NCI-H748 treated with DMSO at 0.1 percent for 48 hours (cell line): ENCODE measurements around the gene SKIC2.
A peak's percentile ranks its signal among the peaks of the same experiment; 100 is the strongest.

Experiments used
- DNase-seq: peaks from one replicate; lab custom pipeline; 2025; lab: John Stamatoyannopoulos, UW

Gene SKIC2

DNA sequence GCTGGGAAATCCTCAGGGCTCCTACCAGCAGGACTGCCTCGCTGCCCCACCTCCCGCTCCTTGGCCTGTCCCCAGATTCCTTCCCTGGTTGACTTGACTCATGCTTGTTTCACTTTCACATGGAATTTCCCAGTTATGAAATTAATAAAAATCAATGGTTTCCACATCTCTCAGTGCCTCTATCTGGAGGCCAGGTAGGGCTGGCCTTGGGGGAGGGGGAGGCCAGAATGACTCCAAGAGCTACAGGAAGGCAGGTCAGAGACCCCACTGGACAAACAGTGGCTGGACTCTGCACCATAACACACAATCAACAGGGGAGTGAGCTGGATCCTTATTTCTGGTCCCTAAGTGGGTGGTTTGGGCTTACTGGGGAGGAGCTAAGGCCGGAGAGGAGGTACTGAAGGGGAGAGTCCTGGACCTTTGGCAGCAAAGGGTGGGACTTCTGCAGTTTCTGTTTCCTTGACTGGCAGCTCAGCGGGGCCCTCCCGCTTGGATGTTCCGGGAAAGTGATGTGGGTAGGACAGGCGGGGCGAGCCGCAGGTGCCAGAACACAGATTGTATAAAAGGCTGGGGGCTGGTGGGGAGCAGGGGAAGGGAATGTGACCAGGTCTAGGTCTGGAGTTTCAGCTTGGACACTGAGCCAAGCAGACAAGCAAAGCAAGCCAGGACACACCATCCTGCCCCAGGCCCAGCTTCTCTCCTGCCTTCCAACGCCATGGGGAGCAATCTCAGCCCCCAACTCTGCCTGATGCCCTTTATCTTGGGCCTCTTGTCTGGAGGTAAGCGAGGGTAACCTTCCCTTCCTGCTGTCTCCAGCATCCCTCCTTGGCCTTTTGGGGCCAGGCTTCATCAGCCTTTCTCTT lies 13.2 kb upstream of the SKIC2 start, which contains the start of gene CFB:
TSS of gene CFB (plus strand) at position 589 of the 863 bp plus-strand sequence. CDS start at position 716, 127 bp downstream.
- DNase-seq, result no peak

DNA sequence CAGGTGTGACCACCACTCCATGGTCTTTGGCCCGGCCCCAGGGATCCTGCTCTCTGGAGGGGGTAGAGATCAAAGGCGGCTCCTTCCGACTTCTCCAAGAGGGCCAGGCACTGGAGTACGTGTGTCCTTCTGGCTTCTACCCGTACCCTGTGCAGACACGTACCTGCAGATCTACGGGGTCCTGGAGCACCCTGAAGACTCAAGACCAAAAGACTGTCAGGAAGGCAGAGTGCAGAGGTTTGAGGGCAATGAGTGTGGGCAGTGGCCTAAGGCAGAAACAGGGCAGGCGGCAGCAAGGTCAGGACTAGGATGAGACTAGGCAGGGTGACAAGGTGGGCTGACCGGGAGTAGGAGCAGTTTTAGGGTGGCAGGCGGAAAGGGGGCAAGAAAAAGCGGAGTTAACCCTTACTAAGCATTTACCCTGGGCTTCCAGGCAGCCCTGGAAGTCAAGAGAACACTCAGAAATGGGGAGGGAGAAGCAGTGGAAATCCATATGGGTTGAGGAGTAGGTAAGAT lies 12.5 kb upstream of the SKIC2 start:
- DNase-seq, result no peak

GRCh38 chr6:31947070-31947675 lies 11.8 kb upstream of the SKIC2 start:
- no peak for DNase-seq

GRCh38 chr6:31947864-31948263 lies 11.1 kb upstream of the SKIC2 start:
- no peak for DNase-seq

- DNase-seq, result no peak
Measured at GRCh38 chr6:31948306-31948705, 10.7 kb upstream of the SKIC2 start.

- no peak for DNase-seq
Measured at GRCh38 chr6:31948753-31949413, 10.1 kb upstream of the SKIC2 start.

DNA sequence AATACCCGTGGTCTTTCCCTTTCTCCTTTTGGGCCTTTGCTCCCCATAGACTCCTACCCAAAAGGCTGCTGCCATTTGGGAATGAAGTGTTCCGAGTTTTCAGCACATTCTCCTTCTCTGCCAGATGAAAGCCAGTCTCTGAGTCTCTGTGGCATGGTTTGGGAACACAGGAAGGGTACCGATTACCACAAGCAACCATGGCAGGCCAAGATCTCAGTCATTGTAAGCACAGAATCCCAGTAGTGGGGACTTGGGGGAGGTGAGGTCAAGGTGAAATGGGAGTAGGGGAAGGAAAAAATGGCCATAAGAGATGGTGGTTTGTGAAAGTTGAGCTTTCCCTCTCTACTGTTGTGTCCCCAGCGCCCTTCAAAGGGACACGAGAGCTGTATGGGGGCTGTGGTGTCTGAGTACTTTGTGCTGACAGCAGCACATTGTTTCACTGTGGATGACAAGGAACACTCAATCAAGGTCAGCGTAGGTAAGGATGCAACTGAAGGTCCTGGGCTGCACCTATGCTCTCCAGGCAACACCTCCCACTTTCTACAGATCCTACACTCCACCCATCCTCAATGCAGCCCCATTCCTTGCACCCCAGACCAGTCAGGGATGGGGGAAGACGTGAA lies 8.9 kb upstream of the SKIC2 start:
- no peak for DNase-seq

- peak; percentile 39 for DNase-seq
Measured at GRCh38 chr6:31952140-31952805, 6.7 kb upstream of the SKIC2 start.

- no peak for DNase-seq
Measured at GRCh38 chr6:31952890-31953289, 6.1 kb upstream of the SKIC2 start.

- DNase-seq, result no peak
Measured at GRCh38 chr6:31954511-31954910, 4.5 kb upstream of the SKIC2 start.

- no peak for DNase-seq
Measured at GRCh38 chr6:31956796-31957195, 2.2 kb upstream of the SKIC2 start.

DNA sequence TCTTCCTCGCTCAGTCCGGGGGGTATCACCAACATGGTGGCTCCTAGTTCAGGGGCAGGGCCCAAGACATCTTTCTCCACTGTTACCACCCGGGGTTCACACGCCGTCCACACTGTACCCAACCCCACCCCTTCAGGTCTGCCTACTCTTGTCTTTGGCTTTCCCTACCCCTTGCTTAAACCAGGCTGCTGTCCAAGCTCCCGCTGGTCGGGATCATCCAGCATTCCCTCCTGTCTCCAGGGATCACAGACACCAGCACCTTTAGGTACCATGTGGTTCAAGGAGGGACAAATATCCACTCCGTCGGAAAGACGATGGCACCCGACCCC lies 599 bp upstream of the SKIC2 start:
- DNase-seq, result no peak

DNA sequence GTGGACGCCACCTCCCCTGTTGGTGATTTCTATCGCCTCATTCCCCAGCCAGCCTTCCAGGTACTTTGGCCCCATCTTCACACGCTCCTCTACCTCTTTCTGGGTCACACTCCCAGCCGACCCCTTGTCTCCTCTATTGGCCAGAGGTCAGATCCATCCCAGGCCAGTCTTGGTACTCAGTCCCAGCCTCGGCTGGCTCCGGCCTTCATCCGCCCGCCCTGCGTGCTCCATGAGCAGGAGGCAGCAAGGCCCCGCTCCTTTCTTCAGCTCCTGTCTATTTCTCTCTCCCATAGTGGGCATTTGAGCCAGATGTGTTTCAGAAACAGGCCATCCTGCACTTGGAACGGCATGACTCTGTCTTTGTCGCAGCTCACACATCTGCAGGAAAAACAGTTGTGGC lies 2.6 kb downstream of the SKIC2 start:
- no peak for DNase-seq

GRCh38 chr6:31963921-31964320 lies 4.9 kb downstream of the SKIC2 start:
- no peak for DNase-seq

- DNase-seq, result no peak
Measured at GRCh38 chr6:31965700-31966099, 6.7 kb downstream of the SKIC2 start.

GRCh38 chr6:31966506-31966905 lies 7.5 kb downstream of the SKIC2 start:
- no peak for DNase-seq

DNA sequence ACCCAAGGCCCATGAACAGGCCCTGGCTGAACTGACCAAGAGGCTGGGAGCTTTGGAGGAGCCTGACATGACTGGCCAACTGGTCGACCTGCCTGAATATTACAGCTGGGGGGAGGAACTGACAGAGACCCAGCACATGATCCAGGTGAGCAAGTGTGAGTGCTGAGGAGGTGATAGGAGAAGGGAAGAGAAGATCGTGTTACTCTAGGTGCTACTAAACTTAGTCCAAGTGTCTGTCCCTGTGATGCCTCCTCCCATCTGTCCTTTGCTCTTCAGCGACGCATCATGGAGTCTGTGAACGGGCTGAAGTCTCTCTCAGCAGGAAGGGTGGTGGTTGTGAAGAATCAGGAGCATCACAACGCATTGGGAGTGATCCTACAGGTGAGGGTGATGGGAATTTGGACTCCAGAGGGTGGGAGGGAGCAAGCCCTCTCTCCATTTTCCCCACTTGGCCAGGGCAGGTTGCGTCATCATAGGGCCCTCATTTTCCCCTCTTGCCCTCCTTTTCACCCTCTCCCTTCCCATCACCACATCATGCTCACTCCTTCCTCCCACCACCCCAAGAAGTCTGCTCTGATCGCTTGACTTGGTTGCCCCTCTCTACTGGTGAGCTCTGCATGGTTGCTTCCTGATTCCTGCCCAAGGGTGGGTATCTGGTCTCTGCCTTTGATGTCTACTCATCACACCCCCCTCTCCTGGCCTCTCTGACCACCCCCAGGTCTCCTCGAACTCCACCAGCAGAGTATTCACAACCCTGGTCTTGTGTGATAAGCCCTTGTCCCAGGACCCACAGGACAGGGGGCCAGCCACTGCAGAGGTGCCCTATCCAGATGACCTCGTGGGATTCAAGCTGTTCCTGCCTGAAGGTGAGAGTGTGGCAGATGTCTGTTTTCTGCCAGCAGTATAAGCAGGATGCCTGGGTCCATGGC lies 8.3 kb downstream of the SKIC2 start:
- DNase-seq, result no peak

DNA sequence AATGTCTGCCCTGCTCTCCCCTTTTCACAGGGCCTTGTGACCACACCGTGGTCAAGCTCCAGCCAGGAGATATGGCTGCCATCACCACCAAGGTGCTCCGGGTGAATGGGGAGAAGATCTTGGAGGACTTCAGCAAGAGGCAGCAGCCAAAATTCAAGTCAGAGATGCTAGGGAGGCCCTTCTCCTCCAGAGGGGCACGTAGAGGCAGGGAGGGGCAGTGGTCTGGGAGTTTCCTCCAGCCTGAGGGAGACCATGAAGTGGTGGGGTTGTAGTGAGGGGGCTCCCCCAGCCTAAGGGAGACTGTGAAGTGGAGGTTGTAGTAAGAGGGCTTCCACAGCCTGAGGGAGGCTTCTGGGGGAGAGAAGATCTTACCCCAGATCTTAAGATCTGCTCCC lies 8.9 kb downstream of the SKIC2 start:
- no peak for DNase-seq

DNA sequence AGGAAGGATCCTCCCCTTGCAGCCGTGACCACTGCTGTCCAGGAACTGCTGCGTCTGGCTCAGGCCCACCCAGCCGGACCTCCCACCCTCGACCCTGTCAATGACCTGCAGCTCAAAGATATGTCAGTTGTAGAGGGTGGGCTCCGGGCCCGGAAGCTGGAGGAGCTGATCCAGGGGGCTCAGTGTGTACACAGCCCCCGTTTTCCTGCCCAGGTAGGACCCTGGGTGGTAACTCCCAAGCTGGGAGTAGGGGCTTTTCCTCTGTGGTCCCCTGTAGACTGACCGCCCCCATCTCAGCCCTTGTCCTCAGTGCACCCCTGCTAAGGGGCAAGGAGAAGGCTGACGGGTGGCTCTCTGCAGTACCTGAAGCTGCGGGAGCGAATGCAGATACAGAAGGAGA lies 9.4 kb downstream of the SKIC2 start:
- DNase-seq, result no peak

DNA sequence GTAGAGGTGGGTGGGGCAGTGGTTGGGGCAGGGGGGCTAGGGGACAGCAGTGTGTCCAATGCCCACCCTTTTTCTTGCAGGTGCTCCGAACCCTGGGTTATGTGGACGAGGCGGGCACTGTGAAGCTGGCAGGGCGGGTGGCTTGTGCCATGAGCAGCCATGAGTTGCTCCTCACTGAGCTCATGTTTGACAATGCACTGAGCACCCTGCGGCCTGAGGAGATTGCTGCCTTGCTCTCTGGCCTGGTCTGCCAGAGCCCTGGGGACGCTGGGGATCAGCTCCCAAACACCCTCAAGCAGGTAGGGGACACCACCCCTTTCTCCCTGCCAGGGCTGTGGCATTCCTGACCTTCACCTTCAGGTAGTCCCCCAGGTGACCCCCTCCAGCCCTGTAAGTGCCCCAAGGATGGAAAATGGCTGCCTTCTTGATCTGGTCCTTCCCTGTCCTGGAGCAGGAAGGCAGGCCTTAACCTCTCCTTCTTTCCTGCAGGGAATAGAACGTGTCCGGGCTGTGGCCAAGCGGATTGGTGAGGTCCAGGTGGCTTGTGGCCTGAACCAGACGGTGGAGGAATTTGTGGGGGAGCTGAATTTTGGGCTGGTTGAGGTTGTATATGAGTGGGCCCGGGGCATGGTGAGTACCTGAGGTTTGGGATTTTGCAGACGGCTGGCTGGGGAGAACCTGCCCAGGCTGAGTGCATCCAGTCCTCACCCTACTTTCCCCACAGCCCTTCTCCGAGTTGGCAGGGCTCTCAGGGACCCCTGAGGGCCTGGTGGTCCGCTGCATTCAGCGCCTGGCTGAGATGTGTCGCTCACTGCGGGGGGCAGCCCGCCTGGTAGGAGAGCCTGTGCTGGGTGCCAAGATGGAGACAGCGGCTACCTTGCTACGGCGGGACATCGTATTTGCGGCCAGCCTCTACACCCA lies 10.1 kb downstream of the SKIC2 start:
- no peak for DNase-seq
